ENCODE data around the gene YWHAG.
"Not testable (repeated sequence)": the region's sequence is repeated elsewhere in the genome, so short reads cannot be mapped to it uniquely, and the experiment has no call there.

The YWHAG gene

DNA sequence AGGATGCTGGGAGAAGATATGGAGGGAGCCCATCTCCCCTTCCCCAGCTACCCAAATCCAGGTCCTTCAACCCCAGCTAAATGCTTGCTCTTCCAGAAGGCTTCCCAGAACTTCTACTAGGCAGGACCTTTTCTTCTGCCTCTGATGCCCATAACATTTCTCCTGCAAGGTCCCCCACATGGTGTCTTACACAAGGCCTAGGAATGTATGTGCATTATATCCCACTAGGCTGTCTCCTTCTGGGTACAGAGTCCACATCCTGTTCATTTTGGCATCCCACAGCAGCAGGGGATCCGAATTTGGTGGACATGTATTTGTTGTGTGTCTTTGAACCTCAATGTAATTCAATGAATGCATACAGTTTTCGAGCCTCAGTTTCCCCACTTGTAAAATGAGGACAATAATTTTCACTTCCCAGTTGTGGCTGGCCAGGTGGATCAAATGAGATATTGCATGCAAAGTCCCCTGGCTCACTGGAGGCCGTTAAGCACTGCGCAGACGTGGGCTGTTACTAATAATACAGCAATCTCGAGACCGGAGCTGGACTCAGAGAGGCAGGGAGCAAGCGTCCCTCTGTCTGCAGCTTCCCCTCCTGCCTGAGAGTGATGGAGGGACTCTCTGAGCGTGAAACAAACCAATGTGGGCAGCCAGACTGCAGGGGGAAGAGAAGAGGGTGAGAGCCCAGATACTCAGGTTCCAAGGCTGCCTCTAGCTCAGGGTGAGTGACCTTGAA is 18.6 kb upstream of the YWHAG start:
- no peak for DNase-seq

DNA sequence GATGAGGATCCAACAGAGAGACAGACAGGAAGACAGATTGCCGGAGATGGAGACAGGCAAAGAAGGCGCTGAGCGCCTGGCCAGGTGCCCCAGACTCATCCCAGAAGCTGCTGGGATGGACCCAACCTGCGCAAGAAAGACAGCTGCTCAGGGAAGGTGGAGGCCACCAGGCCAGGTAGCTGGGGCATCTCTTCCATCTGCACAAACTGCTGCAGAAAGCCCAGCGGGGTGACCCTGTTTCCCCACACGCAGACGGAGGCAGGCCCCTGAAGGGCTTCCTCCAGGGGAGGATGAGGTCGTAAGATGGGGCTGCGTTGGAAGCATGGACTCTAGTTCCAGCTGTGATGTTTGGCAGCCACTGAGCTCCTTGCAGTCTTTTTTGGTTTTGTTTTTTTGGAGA is 16.5 kb upstream of the YWHAG start:
- DNase-seq = no peak

GRCh38 chr7:76372984-76373833 is 14.4 kb upstream of the YWHAG start:
- DNase-seq = no peak

- no peak for DNase-seq
Measured at GRCh38 chr7:76371396-76371795, 12.6 kb upstream of the YWHAG start.

GRCh38 chr7:76369018-76369417 is 10.2 kb upstream of the YWHAG start:
- DNase-seq = no peak

GRCh38 chr7:76368190-76368589 is 9.4 kb upstream of the YWHAG start:
- DNase-seq = no peak

GRCh38 chr7:76364198-76364584 is 5.4 kb upstream of the YWHAG start:
- no peak for DNase-seq

DNA sequence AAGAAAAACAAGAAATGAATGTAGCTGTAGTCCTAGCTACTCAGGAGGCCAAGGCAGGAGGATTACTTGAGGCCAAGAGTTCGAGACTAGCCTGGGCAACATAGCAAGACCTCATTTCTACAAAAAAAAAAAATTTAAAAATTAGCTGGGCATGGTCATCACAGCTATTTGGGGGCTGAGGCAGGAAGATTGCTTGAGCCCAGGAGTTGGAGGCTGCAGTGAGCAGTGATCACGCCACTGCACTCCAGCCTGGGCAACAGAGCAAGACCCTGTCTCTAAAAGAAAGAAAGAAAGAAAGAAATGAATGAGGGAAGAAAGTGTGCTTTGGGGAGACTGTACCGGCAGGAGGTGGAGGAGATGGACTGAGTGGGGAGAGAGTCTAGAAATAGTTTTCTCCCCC is 5.0 kb upstream of the YWHAG start:
- not testable (repeated sequence) for DNase-seq

DNA sequence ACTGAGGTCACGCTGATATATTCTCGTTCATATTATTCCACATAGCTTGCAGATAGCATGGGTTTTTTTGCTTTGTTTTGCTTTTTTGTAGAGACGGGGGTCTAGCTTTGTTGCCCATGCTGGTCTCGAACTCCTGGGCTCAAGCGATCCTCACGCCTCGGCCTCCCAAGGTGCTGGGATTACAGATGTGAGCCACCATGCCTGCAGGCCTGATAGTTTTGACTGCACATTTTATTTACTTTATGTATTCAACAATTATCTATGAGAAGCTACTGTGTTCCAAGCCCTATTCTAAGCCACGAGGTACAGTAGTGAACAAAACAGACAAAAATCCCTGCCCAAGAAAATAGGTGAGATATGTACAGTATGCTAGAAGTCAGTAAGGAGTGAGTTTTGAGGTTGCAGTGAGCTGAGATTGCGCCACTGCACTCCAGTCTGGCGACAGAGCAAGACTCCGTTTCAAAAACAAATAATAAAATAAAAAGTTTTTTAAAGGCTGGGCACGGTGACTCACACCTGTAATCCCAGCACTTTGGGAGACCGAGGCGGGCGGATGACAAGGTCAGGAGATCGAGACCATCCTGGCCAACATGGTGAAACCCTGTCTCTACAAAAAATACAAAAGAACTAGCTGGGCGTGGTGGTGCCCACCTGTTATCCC is 1.3 kb upstream of the YWHAG start:
- no peak for DNase-seq

DNA sequence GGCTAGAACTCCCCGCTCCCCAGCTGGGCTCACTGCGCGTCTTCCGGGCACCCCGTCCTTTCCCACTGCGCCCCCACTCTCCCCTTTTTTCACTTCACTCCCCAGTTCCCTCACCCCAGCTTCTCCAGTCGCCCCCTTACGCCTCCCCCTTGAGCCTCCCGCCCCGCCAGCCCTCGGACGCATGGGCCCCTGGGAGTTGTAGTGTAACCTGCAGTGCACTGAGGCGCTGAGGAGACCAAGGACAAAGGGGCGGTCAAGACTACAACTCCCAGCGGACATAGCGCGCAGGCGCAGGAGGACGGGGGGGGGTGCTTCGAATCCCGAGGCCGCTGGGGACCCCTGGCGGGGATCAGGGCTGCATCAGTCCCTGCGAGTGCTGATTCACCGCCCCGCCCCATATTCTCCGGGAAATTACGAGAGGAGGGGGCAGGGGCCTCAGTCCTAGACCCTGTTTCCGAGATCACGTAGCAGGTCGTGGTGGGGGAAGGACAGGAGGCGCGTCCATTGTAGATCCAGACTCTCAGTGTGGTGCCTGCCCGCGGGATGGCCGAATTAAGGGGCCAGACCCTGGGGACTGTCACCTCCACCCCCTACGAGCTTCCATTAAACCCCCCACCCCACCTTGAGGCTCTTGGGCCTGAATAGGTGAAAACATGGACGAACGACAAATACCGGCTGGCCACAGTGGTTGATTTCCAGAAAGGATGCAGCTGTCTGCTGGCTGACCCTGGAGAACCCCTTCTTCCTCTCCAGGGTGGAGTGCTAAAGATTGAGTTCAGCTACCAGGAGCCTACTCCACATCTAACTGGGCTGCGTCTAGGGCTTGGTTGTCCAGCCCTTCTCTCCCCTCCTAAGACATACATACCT is 553 bp upstream of the YWHAG start:
- DNase-seq = peak; percentile 98

GRCh38 chr7:76358011-76358480 is 745 bp downstream of the YWHAG start:
- DNase-seq = peak; percentile 44 to 65

- peak in 1 of 2 donors; percentile 49 for DNase-seq
Measured at GRCh38 chr7:76357475-76358010, 1.2 kb downstream of the YWHAG start.

- DNase-seq = no peak
Measured at GRCh38 chr7:76356823-76357222, 2.0 kb downstream of the YWHAG start.

DNA sequence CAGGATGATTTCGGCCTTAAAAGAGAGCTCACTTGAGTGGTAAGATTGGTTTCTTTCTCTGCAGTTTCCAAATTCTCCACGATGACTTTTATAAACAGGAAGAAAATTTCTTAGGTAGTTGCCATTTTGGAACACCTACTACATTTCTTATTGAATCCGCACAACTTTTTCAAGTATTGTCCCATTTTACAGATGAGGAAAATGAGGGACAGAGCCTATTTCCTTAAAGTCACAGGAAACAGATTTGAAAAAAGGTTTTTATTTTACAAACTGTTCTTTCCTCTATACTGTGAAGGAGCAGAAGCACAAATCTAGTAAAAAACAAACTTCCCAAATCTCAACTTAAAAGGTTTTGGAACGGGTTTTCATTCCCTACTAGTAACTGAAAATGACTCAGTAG is 2.7 kb downstream of the YWHAG start:
- DNase-seq = no peak

DNA sequence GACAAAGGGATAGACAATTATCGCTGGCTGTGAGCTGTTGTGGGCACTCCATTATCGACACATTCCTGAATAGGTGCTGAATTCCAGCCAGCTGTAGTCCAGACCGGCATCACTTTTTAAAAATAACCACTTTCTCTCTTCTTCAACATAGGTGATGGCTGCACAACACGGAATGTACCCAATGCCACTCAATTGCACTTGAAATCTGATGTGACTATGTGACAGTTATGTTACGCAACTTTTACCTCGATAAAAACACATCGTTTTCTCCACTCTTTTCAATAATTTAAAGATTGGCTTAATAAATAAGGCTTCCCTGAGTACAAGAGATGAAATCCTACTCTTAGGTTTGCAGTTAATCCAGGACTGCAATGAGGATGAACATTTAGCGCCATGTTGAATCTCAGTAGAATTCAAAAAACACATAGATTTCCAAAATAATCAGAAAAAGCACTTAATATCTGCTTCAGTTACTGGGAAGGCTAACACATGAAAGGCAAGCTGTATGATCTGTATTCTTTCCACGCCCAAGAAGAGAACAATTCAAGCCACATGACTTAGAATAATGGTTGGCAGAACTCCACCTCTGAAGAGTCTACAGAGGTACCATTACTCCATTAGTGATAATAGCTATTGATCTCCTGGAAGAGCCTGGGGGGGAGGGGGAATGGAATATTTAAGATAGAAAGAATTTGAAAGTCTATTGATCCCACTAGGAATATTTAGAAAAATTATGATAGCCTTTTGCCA is 3.6 kb downstream of the YWHAG start:
- DNase-seq = no peak

- no peak for DNase-seq
Measured at GRCh38 chr7:76354516-76354915, 4.3 kb downstream of the YWHAG start.

- no peak for DNase-seq
Measured at GRCh38 chr7:76353744-76354143, 5.0 kb downstream of the YWHAG start.

DNA sequence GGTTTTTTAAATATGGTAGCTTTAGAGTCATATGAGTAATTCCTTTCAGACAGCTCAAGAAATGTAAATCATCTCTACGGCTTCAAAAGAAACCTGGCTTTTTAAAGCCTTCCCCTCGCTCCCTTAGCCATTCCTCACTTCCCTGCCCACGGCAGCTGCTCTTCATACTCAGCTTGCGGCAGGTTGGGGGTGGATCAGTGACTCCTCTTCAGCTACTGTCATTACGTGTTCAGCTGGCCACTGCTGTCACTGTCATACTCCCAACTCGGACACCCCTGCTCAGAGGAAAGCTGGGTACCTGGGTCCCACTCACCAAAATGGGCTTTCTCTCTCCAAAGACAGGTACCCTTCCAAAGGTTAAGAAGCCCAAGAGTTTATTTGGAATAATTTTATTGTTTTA is 6.6 kb downstream of the YWHAG start:
- DNase-seq = no peak

- DNase-seq = no peak
Measured at GRCh38 chr7:76351372-76351771, 7.4 kb downstream of the YWHAG start.

- no peak for DNase-seq
Measured at GRCh38 chr7:76349313-76349885, 9.4 kb downstream of the YWHAG start.

GRCh38 chr7:76347710-76348109 is 11.1 kb downstream of the YWHAG start:
- DNase-seq = no peak
